Measurements from ENCODE around the gene BRD4.

BRD4 gene

GRCh38 chr19:15268192-15268927 lies 64.0 kb downstream of the BRD4 start:
- DNase-seq: no peak

- peak in 5 of 56 donors; percentile 6 to 28 (median 9) for DNase-seq
These were observed 65.7 kb downstream of the BRD4 start for GRCh38 chr19:15266683-15267082.

GRCh38 chr19:15265850-15266248 lies 66.5 kb downstream of the BRD4 start:
- peak; percentile 38 to 97 (median 88) for DNase-seq

GRCh38 chr19:15265214-15265849 lies 67.0 kb downstream of the BRD4 start:
- no peak for DNase-seq

GRCh38 chr19:15264933-15265206 lies 67.5 kb downstream of the BRD4 start:
- DNase-seq: no peak

- peak in 47 of 56 donors; percentile 7 to 81 (median 44) for DNase-seq
These were observed 68.0 kb downstream of the BRD4 start for GRCh38 chr19:15264061-15264932.

GRCh38 chr19:15263361-15263985 lies 68.9 kb downstream of the BRD4 start:
- DNase-seq: no peak

- DNase-seq: no peak
These were observed 70.3 kb downstream of the BRD4 start for GRCh38 chr19:15262011-15262410.

- DNase-seq: peak in 7 of 56 donors; percentile 3 to 47 (median 17)
These were observed 71.4 kb downstream of the BRD4 start for GRCh38 chr19:15260939-15261338.

GRCh38 chr19:15259907-15260306 lies 72.4 kb downstream of the BRD4 start:
- DNase-seq: no peak

GRCh38 chr19:15257782-15258181 lies 74.6 kb downstream of the BRD4 start:
- no peak for DNase-seq

GRCh38 chr19:15256708-15257331 lies 75.5 kb downstream of the BRD4 start:
- no peak for DNase-seq

- no peak for DNase-seq
These were observed 76.9 kb downstream of the BRD4 start for GRCh38 chr19:15255359-15255990.

- DNase-seq: no peak
These were observed 77.8 kb downstream of the BRD4 start for GRCh38 chr19:15254547-15254946.

GRCh38 chr19:15253513-15253912 lies 78.8 kb downstream of the BRD4 start:
- no peak for DNase-seq

- no peak for DNase-seq
These were observed 79.3 kb downstream of the BRD4 start for GRCh38 chr19:15253061-15253460.

GRCh38 chr19:15252398-15253018 lies 79.8 kb downstream of the BRD4 start:
- peak in 44 of 56 donors; percentile 4 to 76 (median 44) for DNase-seq

- DNase-seq: peak in 9 of 56 donors; percentile 5 to 38 (median 20)
These were observed 80.5 kb downstream of the BRD4 start for GRCh38 chr19:15251749-15252397.

GRCh38 chr19:15251010-15251748 lies 81.2 kb downstream of the BRD4 start:
- peak in 3 of 56 donors; percentile 17 to 45 (median 25) for DNase-seq

All from nucleus accumbens (tissue), 56 donors.